NOMO-1 (cell line): ENCODE data around the gene SERTAD2.

ENCODE experiments used
- DNase-seq, 2 experiments: peaks; one replicate each; lab custom pipeline; 2025; ENCODE audit not compliant: unreplicated experiment in 2 of 2; lab: John Stamatoyannopoulos, UW

SERTAD2 gene

GRCh38 chr2:64610316-64610855, 43.3 kb downstream of the SERTAD2 start:
- no peak for DNase-seq

GRCh38 chr2:64609942-64610281, 43.8 kb downstream of the SERTAD2 start:
- no peak for DNase-seq

- DNase-seq: peak; percentile 67 to 76
These were observed 44.3 kb downstream of the SERTAD2 start for GRCh38 chr2:64609227-64609941.

GRCh38 chr2:64608867-64609226, 44.9 kb downstream of the SERTAD2 start:
- DNase-seq: peak; percentile 29 to 46

- DNase-seq: no peak
These were observed 46.1 kb downstream of the SERTAD2 start for GRCh38 chr2:64607381-64608304.

- DNase-seq: peak; percentile 94 to 96
These were observed 47.0 kb downstream of the SERTAD2 start for GRCh38 chr2:64606479-64607363.

GRCh38 chr2:64605991-64606478, 47.7 kb downstream of the SERTAD2 start:
- DNase-seq: no peak

GRCh38 chr2:64605026-64605471, 48.7 kb downstream of the SERTAD2 start:
- DNase-seq: no peak

GRCh38 chr2:64604155-64604554, 49.6 kb downstream of the SERTAD2 start:
- no peak for DNase-seq

- no peak for DNase-seq
These were observed 51.3 kb downstream of the SERTAD2 start for GRCh38 chr2:64602436-64602835.

- no peak for DNase-seq
These were observed 51.8 kb downstream of the SERTAD2 start for GRCh38 chr2:64601785-64602391.

GRCh38 chr2:64601034-64601754, 52.5 kb downstream of the SERTAD2 start:
- DNase-seq: no peak

- DNase-seq: no peak
These were observed 54.2 kb downstream of the SERTAD2 start for GRCh38 chr2:64599469-64599868.

- no peak for DNase-seq
These were observed 55.5 kb downstream of the SERTAD2 start for GRCh38 chr2:64598226-64598625.

GRCh38 chr2:64595397-64596176, 58.1 kb downstream of the SERTAD2 start:
- no peak for DNase-seq

GRCh38 chr2:64594226-64594989, 59.3 kb downstream of the SERTAD2 start:
- peak in 1 of 2 experiments; percentile 10 for DNase-seq

- DNase-seq: no peak
These were observed 60.6 kb downstream of the SERTAD2 start for GRCh38 chr2:64593035-64593655.
